ENCODE data around the gene AK1.
A peak's percentile ranks its signal among the peaks of the same experiment; 100 is the strongest.

AK1 gene

GRCh38 chr9:127912296-127912695 is 34.8 kb upstream of the AK1 start:
- Histone ChIP-seq H3K27ac (peak overlapping the region in 1 of 21 experiments; percentile 51), H3K4me3 (no peak overlapping the region)

DNA sequence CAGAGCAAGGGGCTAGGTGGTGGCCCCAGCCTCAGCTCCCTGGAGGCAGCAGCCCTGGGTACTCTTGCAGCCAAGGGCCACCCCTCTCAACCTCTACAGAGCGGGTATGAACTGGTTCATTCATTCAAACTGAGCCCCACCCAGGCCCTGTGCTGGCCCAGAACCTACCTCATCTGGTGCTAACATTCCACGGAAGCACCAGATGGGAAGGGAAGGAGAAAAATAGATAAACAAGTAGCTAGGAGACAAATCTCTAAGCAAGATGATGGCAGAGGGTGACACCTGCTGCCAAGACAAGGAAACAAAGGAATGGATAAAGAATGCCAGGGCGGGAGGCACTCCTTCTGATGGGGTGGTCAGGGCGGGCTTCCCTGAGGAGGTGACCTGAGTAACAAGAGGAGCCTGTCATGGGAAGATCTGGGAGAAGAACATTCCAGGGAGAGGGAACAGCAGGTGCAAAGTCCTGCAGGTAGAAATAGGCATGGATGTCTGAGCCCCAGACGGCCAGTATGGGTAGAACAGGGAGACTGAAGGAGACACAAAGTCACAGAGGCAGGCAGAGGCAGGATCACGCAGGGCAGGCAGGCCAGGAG is 33.2 kb upstream of the AK1 start:
- Histone ChIP-seq H3K27ac (peak overlapping the region in 9 of 21 experiments; percentile 13 to 43 (median 30)), H3K4me3 (no peak overlapping the region)

DNA sequence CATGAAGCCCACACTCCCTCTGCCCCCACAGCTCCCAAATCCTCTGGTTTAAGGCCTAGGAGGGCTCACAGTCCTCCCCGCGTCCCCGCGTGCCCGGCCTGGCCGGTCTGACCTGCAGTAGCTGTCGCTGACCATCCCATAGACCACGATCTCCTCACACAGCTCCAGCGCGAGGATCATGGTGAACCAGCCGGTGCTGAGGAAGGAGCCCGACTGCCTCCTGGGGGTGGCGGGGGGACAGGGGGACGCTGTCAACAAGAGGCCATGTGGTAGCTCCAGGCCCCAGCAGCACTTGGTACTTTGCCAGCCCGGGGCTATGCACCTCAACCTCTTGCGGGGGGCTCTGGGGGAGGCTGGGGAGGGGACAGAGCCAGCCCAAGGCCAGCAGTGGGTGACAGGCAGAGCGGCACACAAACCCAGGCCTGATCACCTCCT is 32.4 kb upstream of the AK1 start:
- H3K27ac ChIP-seq = peak overlapping the region in 4 of 21 experiments; percentile 4 to 43 (median 22)
- no peak overlapping the region for H3K4me3 ChIP-seq

- Histone ChIP-seq H3K4me3 (no peak overlapping the region), H3K27ac (peak overlapping the region in 3 of 21 experiments; percentile 58 to 88 (median 88))
These were observed 31.1 kb upstream of the AK1 start for GRCh38 chr9:127908660-127908926.

- H3K4me3 ChIP-seq = no peak overlapping the region
- H3K27ac ChIP-seq = peak overlapping the region in 11 of 21 experiments; percentile 11 to 97 (median 87)
These were observed 30.6 kb upstream of the AK1 start for GRCh38 chr9:127907867-127908659.

DNA sequence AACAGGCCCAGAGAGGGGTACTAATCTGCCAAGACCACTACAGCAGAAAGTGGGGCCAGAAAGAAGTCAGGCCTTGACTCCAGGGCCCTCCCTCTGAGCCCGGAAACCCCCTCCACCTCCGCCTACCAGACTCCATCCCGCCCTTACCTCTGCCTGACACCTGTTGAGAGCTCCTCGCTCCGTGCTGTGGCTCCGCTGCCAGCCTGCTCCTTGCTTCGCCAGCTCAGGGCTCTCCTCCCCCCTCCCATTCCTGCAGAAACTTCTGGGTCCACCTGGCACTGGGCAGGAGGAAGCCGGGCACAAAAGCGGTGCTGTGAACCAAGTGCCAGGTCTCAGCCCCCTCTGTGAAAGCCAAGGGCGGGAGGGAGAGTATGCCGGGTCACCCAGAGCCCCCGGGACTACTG is 28.3 kb upstream of the AK1 start:
- Histone ChIP-seq H3K27ac (peak overlapping the region in 20 of 21 experiments; percentile 45 to 98 (median 86)), H3K4me3 (peak overlapping the region in 6 of 7 experiments; percentile 5 to 31 (median 16))

GRCh38 chr9:127905004-127905728 is 27.7 kb upstream of the AK1 start:
- Histone ChIP-seq H3K4me3 (peak overlapping the region; percentile 7 to 31 (median 13)), H3K27ac (peak overlapping the region in 20 of 21 experiments; percentile 45 to 98 (median 86))

DNA sequence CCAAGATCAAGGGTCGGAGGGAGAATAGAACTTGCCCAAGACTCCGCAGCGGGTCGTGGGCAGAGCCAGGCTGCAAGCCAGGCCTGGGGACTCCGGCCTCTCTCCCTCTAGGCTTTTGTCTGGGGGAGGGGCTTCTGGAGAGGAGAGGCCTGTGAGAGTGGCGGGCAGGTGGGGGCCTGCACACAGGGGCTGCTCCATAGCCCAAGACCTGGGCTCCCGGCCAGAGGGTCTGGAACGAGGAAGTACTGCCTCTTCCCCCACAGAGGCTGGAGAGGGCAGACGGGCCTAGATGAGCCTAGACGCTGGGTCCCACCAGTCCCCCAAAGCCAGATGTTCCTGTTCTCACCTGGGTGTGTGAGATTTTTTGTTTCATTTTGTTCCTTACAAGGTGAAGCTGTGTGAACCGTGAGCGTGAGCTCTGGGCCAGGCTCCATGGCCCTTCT is 27.1 kb upstream of the AK1 start:
- Histone ChIP-seq H3K27ac (peak overlapping the region in 20 of 21 experiments; percentile 45 to 98 (median 86)), H3K4me3 (peak overlapping the region; percentile 11 to 31 (median 13))

- peak overlapping the region; percentile 11 to 31 (median 13) for H3K4me3 ChIP-seq
- H3K27ac ChIP-seq = peak overlapping the region in 20 of 21 experiments; percentile 45 to 98 (median 86)
These were observed 26.3 kb upstream of the AK1 start for GRCh38 chr9:127903557-127904475.

GRCh38 chr9:127899128-127899943 is 21.9 kb upstream of the AK1 start, which contains the start of gene ST6GALNAC6:
TSS of gene ST6GALNAC6 (minus strand) at chr9:127899603. CDS start at chr9:127897981, 1,622 bp downstream.
- H3K4me3 ChIP-seq = peak within 1 kb of the TSS; percentile 87 to 97 (median 91)
- peak within 1 kb of the TSS; percentile 31 to 99 (median 92) for H3K27ac ChIP-seq

GRCh38 chr9:127898433-127899127 is 21.1 kb upstream of the AK1 start:
- peak overlapping the region; percentile 31 to 99 (median 92) for H3K27ac ChIP-seq
- peak overlapping the region; percentile 87 to 97 (median 91) for H3K4me3 ChIP-seq

GRCh38 chr9:127897193-127897692 is 19.8 kb upstream of the AK1 start:
- H3K4me3 ChIP-seq = peak overlapping the region in 3 of 7 experiments; percentile 4 to 95 (median 87)
- peak overlapping the region in 18 of 21 experiments; percentile 3 to 99 (median 90) for H3K27ac ChIP-seq

- Histone ChIP-seq H3K4me3 (peak overlapping the region in 2 of 7 experiments; percentile 4 to 87), H3K27ac (peak overlapping the region in 9 of 21 experiments; percentile 3 to 99 (median 89))
These were observed 19.1 kb upstream of the AK1 start for GRCh38 chr9:127896395-127897192.

- Histone ChIP-seq H3K4me3 (no peak overlapping the region), H3K27ac (no peak overlapping the region)
These were observed 18.3 kb upstream of the AK1 start for GRCh38 chr9:127895811-127896210.

- Histone ChIP-seq H3K4me3 (no peak overlapping the region), H3K27ac (no peak overlapping the region)
These were observed 15.9 kb upstream of the AK1 start for GRCh38 chr9:127893392-127893791.

DNA sequence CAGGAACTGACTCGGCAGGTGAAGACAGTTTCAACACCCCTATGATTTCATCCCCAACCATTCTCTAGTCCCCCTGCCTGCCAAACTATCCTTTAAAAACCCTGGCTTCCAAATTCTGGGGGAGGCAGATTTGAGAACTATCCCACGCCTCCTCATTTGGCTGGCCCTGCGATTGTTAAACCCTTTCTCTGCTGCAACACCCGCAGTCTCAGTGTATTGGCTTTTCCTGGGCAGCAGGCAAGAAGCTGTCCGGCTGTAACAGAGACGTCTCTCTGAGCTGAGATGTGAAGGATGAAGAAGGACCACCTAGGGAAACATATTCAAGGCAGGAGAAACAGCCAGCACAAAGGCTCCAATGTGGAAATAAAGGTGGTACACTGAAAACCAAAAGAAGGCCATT is 15.4 kb upstream of the AK1 start:
- no peak overlapping the region for H3K27ac ChIP-seq
- no peak overlapping the region for H3K4me3 ChIP-seq

- H3K4me3 ChIP-seq = no peak overlapping the region
These were observed 12.6 kb upstream of the AK1 start for GRCh38 chr9:127890053-127890452.

More at GRCh38 chr9:127890053-127890452, 12.6 kb upstream of the AK1 start:
- H3K27ac ChIP-seq = no peak overlapping the region

Measured in skin epidermis (tissue), 12 donors.